ENCODE data around the gene KIAA1671.
"Not testable (repeated sequence)": the region's sequence is repeated elsewhere in the genome, so short reads cannot be mapped to it uniquely, and the experiment has no call there.

The KIAA1671 gene

GRCh38 chr22:24951942-24952836 lies at the start of gene KIAA1671:
Gene KIAA1671 (plus strand): TSS chr22:24952716. CDS start chr22:25028000, 75,284 bp downstream.
- peak; percentile 75 for DNase-seq

GRCh38 chr22:24905909-24906308 lies 46.6 kb upstream of the KIAA1671 start:
- DNase-seq, result no peak

DNA sequence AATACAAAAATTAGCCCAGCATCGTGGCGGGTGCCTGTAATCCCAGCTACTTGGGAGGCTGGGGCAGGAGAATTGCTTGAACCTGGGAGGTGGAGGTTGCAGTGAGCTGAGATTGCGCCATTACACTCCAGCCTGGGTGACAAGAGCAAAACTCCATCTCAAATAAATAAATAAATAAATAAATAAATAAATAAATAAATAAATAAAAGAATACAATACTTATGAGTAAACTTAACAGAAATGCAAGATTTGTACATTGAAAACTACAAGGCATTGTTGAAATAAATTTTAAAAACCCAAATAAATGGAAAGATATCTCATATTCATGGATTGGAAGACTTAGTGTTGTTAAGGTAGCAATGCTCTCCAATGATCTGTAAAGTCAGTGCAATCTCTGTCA lies 45.4 kb upstream of the KIAA1671 start:
- DNase-seq, result not testable (repeated sequence)

- no peak for DNase-seq
Observed at GRCh38 chr22:24920029-24920428, 32.5 kb upstream of the KIAA1671 start.

DNA sequence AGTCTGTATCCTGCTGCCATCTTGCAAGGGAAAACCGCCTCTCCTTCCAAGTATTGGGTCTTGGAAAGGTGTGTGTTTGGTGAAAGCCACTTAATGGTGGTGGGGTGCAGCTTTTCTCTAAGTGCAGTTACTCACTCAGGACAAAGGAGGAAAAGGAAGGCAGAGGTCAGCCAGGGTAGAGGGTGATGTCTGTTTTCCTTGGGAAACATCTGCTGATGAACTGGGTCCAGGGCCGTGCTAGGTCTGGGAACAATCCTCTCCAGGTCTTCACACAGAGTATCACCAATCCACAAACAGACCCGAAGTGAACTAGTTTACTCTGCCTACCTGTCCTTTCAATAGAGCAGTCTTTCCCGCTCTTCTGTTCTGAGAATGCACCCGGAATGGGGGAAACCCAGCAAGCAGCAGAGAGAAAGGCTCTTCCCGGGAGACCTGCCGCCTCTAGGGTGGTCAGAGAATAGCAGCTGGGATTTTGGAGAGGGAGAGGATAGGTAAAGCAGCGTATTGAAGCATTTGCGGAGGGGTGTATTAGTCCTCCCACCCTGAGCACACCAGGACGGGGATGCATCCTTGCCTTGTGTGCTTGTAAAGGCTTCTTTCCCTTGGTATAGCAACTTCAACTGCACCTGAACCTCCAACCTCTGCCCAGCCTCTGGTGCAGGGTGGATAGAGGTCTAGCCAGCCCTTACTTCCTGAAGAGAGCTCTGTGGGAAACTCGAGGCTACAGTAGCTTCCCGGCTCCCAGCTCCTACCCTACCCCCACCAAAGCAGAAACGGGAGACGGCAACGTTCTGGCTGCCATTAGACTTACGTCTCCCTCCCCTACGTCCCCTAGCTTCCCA lies 26.7 kb upstream of the KIAA1671 start:
- DNase-seq, result no peak

GRCh38 chr22:24926428-24926725 lies 26.1 kb upstream of the KIAA1671 start:
- DNase-seq, result no peak

DNA sequence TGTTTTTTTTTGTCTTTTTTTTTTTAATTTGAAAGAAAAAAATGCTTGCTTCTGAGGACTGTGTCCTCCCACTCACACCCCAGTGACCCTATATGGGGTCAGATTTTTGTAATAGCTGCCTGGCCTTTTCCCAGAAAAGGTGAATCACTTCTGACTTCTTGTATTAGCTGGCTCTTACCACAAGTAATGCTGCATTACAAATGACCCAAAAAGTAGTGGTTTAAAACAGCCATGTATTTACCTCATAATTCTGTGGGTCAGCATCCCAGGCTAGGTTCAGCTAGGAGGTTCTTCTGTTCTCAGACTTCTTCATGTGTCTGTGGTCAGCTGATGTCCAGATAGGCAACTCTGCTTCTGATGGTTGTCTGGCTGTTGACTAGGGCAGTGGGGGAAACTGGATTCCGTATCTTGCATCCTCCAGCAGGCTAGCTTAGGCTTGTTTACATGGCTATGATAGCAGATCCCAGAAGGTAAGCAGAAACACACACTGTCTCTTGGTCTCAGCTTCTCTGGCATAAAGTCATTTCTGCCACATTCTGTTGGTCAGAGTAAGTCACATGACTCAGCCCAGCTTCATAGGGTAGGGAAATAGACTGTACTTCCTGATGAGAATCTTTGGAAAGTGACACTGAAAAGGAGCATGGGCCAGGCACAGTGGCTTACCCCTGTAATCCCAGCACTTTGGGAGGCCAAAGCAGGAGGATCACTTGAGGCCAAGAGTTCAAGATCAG lies 25.5 kb upstream of the KIAA1671 start:
- DNase-seq, result no peak

DNA sequence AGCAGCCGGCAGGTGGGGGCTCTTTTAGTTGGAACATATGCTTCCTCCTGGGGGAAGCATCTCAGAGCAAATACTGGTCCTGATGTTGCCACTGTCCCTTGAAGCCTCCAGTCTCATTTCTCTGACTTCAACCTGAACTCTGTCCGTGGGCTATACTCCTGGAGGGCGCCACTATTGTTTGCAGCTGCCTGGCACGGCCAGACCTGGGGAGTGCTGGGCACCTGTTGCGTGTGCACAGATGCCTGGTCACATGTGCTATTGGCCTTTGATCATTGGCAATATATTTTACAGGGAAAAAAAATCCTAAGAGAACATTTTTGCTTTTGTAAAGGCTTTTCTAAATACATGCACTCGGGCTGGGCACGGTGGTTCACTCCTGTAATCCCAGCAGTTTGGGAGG lies 24.2 kb upstream of the KIAA1671 start:
- no peak for DNase-seq

DNA sequence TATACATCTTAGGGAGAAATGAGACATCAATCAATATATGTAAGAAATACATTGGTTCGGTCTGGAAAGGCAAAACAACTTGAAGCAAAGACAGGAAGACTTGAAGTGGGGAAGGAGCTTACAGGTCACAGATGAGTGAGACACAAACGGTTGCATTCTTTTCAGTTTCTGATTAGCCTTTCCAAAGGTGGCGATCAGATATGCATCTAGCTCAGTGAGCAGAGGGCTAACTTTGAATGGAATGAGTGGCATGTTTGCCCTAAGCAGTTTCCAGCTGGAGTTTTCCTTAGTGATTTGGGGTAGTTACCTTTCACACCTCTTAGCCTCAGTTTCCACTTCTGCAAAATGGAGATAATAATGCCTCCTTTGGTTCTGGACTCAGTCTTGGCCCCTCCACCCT lies 21.8 kb upstream of the KIAA1671 start:
- no peak for DNase-seq

GRCh38 chr22:24935771-24936483 lies 16.6 kb upstream of the KIAA1671 start:
- no peak for DNase-seq

DNA sequence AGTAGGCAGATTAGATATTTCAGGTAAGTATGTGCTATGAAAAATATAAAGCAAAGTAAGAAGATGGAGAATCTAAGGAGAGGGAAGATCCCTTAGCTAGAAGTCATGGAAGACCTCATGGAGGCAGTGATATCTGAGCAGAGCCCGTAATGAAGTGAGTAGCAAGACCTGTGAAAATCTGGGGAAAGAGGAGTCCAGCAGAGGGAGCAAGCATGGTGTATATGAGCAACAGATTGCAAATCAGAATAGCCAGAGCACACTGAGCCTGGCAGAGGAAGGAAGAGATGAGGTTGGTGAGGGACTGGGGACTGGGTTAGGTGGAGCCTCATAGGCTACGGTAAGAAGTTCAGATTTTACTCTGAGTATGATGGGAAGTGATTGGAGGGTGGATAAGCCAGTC lies 15.4 kb upstream of the KIAA1671 start:
- DNase-seq, result peak; percentile 16

DNA sequence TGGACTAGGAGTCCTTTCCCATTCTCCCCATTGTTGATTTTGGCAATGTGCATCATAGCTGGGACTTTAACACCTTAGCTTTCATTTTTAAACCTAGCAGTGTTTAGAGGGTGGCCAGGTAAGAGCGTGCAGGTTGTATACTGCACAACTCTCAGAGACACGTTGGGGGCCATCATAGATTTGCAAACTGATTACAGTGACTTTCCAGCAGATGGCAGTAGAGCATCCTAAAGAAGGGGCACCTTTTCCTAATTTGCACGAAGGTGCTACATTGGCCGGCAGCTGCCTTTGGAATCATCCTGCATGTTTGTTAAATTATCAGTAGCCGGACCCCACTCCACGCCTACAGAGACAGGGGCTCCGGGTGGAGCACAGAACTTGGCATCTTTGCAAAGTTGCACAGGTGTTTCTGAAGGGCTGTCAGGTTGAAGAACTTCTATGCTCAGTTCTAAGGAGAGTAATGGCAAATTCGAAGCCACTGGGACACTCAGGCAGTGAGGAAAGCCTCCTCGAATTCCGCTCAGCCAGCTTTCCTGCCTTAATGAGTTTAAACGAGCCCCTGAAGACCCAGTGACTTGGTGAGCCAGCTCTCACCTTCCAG lies 13.7 kb upstream of the KIAA1671 start:
- DNase-seq, result peak; percentile 64

- no peak for DNase-seq
Observed at GRCh38 chr22:24942301-24942700, 10.2 kb upstream of the KIAA1671 start.

DNA sequence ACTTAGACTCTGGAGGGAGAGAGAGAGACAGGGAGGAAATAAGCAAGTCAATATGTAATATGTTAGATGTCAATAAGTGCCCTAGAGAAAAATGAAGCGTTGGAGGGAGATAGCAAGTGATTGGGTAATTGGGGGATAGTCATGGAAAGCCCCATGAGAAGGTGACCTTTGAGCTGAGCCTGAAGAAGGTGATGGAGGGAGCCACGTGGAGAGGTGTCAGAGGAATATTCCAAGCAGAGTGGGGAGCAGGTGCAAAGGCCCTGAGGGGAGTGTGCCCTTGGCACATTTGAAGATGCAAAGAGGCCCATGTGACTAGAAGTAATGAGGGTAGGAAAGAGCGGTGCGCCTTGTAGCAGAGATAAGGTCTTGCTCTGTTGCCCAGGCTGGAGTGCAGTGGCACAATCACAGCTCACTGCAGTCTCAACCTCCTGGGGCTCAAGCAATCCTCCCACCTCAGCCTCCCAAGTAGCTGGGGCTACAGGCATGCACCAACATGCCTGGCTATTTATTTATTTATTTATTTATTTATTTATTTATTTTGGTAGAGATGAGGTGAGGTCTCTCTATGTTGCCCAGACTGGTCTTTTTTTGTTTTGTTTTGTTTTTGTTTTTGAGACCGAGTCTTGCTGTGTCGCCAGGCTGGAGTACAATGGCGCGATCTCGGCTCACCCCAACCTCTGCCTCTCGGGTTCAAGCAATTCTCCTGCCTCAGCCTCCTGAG lies 8.1 kb upstream of the KIAA1671 start:
- no peak for DNase-seq

DNA sequence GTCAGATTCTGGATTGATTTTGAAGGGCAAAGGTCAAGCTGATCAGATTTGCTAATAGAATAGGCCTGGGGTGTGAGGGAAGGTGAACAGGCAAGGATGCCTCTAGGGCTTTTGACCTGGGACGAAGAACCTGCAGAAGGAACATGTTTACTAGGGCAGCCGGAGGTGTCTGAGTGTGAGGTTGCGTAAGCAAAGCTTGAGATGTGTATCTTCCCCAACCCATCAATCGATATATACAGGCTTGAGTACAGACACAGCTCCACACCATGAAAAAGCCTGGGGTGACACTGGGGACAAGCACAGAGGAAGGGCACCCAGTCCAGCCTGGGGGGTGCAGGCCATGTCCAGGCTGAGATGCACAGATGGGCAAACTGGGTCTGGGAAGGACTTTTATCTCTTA lies 7.1 kb upstream of the KIAA1671 start:
- no peak for DNase-seq

GRCh38 chr22:24947383-24947782 lies 5.1 kb upstream of the KIAA1671 start:
- DNase-seq, result no peak

DNA sequence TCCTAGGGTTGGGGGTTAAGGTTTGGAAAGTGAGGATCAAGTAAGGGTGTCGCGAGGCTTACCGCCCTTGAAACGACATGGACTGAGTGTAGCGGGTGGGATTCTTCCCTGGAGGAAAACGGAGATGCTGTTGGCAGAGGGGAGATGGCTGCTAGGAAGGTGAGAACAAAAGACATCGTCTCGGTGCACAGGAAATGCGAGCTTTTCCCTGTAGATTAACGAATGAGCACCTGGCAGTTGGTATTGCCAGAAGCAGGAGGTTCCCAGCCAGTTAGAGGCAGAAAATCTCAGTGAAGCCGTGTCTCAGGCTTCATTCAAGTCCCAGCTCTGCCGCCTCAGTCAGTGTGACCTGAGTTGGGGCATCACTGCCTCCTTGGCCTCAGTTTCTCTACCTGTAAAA lies 4.6 kb upstream of the KIAA1671 start:
- DNase-seq, result no peak

- no peak for DNase-seq
Observed at GRCh38 chr22:24948356-24949202, 3.9 kb upstream of the KIAA1671 start.

GRCh38 chr22:24950272-24950902 lies 2.1 kb upstream of the KIAA1671 start:
- peak; percentile 35 for DNase-seq

- peak; percentile 67 for DNase-seq
Observed at GRCh38 chr22:24952837-24953383, 394 bp downstream of the KIAA1671 start.
